ENCODE measurements around the gene KRT33A.

DNA sequence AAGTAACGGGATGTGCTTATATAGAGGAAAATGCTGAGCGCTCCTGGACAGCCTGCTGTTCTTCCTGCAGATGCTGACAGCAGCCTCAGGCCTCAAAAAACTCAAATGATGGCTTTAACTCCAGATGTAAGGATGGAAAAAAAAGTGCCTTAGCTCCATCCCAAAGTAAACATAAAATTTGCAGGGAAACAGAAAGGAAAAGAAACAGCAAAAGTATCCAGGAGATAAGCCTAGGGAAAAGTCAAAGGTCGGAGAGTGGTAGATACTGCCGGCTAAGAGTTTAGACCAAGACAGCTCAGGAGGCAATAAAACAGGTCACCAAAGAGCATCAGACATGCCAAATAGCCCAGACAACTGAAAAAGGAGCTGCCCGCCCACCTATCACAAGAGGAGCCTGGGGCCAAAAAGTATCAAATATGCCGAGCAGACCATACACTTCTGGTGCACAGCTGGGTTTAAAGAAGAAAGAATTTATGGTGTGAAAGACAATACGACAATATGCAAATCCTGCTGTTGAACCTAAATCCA is 39.8 kb upstream of the KRT33A start:
- TF ChIP-seq STAT1 (IDR thresholded peaks at IDR 0.05; ENCODE audit: unreplicated experiment), result no peak
- TF ChIP-seq, protein P1, sequence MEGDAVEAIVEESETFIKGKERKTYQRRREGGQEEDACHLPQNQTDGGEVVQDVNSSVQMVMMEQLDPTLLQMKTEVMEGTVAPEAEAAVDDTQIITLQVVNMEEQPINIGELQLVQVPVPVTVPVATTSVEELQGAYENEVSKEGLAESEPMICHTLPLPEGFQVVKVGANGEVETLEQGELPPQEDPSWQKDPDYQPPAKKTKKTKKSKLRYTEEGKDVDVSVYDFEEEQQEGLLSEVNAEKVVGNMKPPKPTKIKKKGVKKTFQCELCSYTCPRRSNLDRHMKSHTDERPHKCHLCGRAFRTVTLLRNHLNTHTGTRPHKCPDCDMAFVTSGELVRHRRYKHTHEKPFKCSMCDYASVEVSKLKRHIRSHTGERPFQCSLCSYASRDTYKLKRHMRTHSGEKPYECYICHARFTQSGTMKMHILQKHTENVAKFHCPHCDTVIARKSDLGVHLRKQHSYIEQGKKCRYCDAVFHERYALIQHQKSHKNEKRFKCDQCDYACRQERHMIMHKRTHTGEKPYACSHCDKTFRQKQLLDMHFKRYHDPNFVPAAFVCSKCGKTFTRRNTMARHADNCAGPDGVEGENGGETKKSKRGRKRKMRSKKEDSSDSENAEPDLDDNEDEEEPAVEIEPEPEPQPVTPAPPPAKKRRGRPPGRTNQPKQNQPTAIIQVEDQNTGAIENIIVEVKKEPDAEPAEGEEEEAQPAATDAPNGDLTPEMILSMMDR (conservative IDR thresholded peaks at IDR 0.05; ENCODE audit: low read depth in 2 of 2), result no peak
- TF ChIP-seq, protein P2, sequence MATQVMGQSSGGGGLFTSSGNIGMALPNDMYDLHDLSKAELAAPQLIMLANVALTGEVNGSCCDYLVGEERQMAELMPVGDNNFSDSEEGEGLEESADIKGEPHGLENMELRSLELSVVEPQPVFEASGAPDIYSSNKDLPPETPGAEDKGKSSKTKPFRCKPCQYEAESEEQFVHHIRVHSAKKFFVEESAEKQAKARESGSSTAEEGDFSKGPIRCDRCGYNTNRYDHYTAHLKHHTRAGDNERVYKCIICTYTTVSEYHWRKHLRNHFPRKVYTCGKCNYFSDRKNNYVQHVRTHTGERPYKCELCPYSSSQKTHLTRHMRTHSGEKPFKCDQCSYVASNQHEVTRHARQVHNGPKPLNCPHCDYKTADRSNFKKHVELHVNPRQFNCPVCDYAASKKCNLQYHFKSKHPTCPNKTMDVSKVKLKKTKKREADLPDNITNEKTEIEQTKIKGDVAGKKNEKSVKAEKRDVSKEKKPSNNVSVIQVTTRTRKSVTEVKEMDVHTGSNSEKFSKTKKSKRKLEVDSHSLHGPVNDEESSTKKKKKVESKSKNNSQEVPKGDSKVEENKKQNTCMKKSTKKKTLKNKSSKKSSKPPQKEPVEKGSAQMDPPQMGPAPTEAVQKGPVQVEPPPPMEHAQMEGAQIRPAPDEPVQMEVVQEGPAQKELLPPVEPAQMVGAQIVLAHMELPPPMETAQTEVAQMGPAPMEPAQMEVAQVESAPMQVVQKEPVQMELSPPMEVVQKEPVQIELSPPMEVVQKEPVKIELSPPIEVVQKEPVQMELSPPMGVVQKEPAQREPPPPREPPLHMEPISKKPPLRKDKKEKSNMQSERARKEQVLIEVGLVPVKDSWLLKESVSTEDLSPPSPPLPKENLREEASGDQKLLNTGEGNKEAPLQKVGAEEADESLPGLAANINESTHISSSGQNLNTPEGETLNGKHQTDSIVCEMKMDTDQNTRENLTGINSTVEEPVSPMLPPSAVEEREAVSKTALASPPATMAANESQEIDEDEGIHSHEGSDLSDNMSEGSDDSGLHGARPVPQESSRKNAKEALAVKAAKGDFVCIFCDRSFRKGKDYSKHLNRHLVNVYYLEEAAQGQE (IDR thresholded peaks at IDR 0.05; ENCODE audit: unreplicated experiment), result no peak
- TF ChIP-seq JUNB (IDR thresholded peaks at IDR 0.05; ENCODE audit: unreplicated experiment), result no peak
- TF ChIP-seq EZH2phosphoT487 (IDR thresholded peaks at IDR 0.05; ENCODE audit: unreplicated experiment), result no peak

Data from GM23338 (cell line).